ENCODE results near the gene RAB40B.

RAB40B gene

GRCh38 chr17:82629748-82630147, 68.8 kb downstream of the RAB40B start:
- Histone ChIP-seq H3K27me3 (ENCODE audit: control insufficient read depth in 1 of 2, insufficient read depth in 2 of 2, low read length in 2 of 2) (no peaks in the 10 kb centered on the region), H3K9ac (ENCODE audit: low read length in 2 of 2) (no peak overlapping the region), H3K27ac (ENCODE audit: low read length) (no peak overlapping the region), H3K9me3 (ENCODE audit: control insufficient read depth in 2 of 2, low read length in 2 of 2) (no peaks in the 10 kb centered on the region), H3K36me3 (ENCODE audit: control insufficient read depth in 2 of 2, insufficient read depth in 2 of 2, low read length in 2 of 2) (peaks cover 27 to 45% of the 10 kb centered on the region in 2 donors), H3K4me1 (ENCODE audit: control insufficient read depth, insufficient read depth, low read length) (no peaks in the 10 kb centered on the region), H3K4me3 (ENCODE audit: low read length in 2 of 2) (no peak overlapping the region)

GRCh38 chr17:82627405-82627804, 71.1 kb downstream of the RAB40B start:
- H3K27me3 ChIP-seq (ENCODE audit: control insufficient read depth in 1 of 2, insufficient read depth in 2 of 2, low read length in 2 of 2): no peaks in the 10 kb centered on the region
- no peak overlapping the region for H3K27ac ChIP-seq (ENCODE audit: low read length)
- no peak overlapping the region for H3K4me3 ChIP-seq (ENCODE audit: low read length in 2 of 2)
- peaks cover 28 to 45% of the 10 kb centered on the region in 2 donors for H3K36me3 ChIP-seq (ENCODE audit: control insufficient read depth in 2 of 2, insufficient read depth in 2 of 2, low read length in 2 of 2)
- H3K4me1 ChIP-seq (ENCODE audit: control insufficient read depth, insufficient read depth, low read length): no peaks in the 10 kb centered on the region
- H3K9ac ChIP-seq (ENCODE audit: low read length in 2 of 2): no peak overlapping the region
- H3K9me3 ChIP-seq (ENCODE audit: control insufficient read depth in 2 of 2, low read length in 2 of 2): no peaks in the 10 kb centered on the region

- Histone ChIP-seq H3K9me3 (ENCODE audit: control insufficient read depth in 2 of 2, low read length in 2 of 2) (no peaks in the 10 kb centered on the region), H3K4me3 (ENCODE audit: low read length in 2 of 2) (no peak overlapping the region), H3K36me3 (ENCODE audit: control insufficient read depth in 2 of 2, insufficient read depth in 2 of 2, low read length in 2 of 2) (peaks cover 46 to 49% of the 10 kb centered on the region in 2 donors), H3K9ac (ENCODE audit: low read length in 2 of 2) (no peak overlapping the region), H3K27ac (ENCODE audit: low read length) (no peak overlapping the region), H3K27me3 (ENCODE audit: control insufficient read depth in 1 of 2, insufficient read depth in 2 of 2, low read length in 2 of 2) (no peaks in the 10 kb centered on the region), H3K4me1 (ENCODE audit: control insufficient read depth, insufficient read depth, low read length) (no peaks in the 10 kb centered on the region)
These were observed 74.8 kb downstream of the RAB40B start for GRCh38 chr17:82623707-82624106.

GRCh38 chr17:82619641-82620040, 78.9 kb downstream of the RAB40B start:
- Histone ChIP-seq H3K27ac (ENCODE audit: low read length) (no peak overlapping the region), H3K27me3 (ENCODE audit: control insufficient read depth in 1 of 2, insufficient read depth in 2 of 2, low read length in 2 of 2) (no peaks in the 10 kb centered on the region), H3K9me3 (ENCODE audit: control insufficient read depth in 2 of 2, low read length in 2 of 2) (no peaks in the 10 kb centered on the region), H3K4me1 (ENCODE audit: control insufficient read depth, insufficient read depth, low read length) (no peaks in the 10 kb centered on the region), H3K9ac (ENCODE audit: low read length in 2 of 2) (no peak overlapping the region), H3K4me3 (ENCODE audit: low read length in 2 of 2) (no peak overlapping the region), H3K36me3 (ENCODE audit: control insufficient read depth in 2 of 2, insufficient read depth in 2 of 2, low read length in 2 of 2) (peaks cover 50 to 54% of the 10 kb centered on the region in 2 donors)

GRCh38 chr17:82619211-82619610, 79.3 kb downstream of the RAB40B start:
- H3K4me3 ChIP-seq (ENCODE audit: low read length in 2 of 2): no peak overlapping the region
- no peak overlapping the region for H3K9ac ChIP-seq (ENCODE audit: low read length in 2 of 2)
- H3K27ac ChIP-seq (ENCODE audit: low read length): no peak overlapping the region
- no peaks in the 10 kb centered on the region for H3K9me3 ChIP-seq (ENCODE audit: control insufficient read depth in 2 of 2, low read length in 2 of 2)
- peaks cover 50 to 54% of the 10 kb centered on the region in 2 donors for H3K36me3 ChIP-seq (ENCODE audit: control insufficient read depth in 2 of 2, insufficient read depth in 2 of 2, low read length in 2 of 2)
- H3K4me1 ChIP-seq (ENCODE audit: control insufficient read depth, insufficient read depth, low read length): no peaks in the 10 kb centered on the region
- H3K27me3 ChIP-seq (ENCODE audit: control insufficient read depth in 1 of 2, insufficient read depth in 2 of 2, low read length in 2 of 2): no peaks in the 10 kb centered on the region

GRCh38 chr17:82616021-82616711, 82.3 kb downstream of the RAB40B start:
- Histone ChIP-seq H3K9ac (ENCODE audit: low read length in 2 of 2) (no peak overlapping the region), H3K36me3 (ENCODE audit: control insufficient read depth in 2 of 2, insufficient read depth in 2 of 2, low read length in 2 of 2) (peaks cover 42 to 46% of the 10 kb centered on the region in 2 donors), H3K27ac (ENCODE audit: low read length) (no peak overlapping the region)

GRCh38 chr17:82615084-82616020, 83.1 kb downstream of the RAB40B start:
- Histone ChIP-seq H3K4me1 (ENCODE audit: control insufficient read depth, insufficient read depth, low read length) (no peaks in the 10 kb centered on the region), H3K9ac (ENCODE audit: low read length in 2 of 2) (no peak overlapping the region), H3K27ac (ENCODE audit: low read length) (no peak overlapping the region), H3K36me3 (ENCODE audit: control insufficient read depth in 2 of 2, insufficient read depth in 2 of 2, low read length in 2 of 2) (peaks cover 37 to 45% of the 10 kb centered on the region in 2 donors), H3K4me3 (ENCODE audit: low read length in 2 of 2) (no peak overlapping the region), H3K9me3 (ENCODE audit: control insufficient read depth in 2 of 2, low read length in 2 of 2) (no peaks in the 10 kb centered on the region), H3K27me3 (ENCODE audit: control insufficient read depth in 1 of 2, insufficient read depth in 2 of 2, low read length in 2 of 2) (no peaks in the 10 kb centered on the region)

More at GRCh38 chr17:82616021-82616711, 82.3 kb downstream of the RAB40B start:
- Histone ChIP-seq H3K9me3 (ENCODE audit: control insufficient read depth in 2 of 2, low read length in 2 of 2) (no peaks in the 10 kb centered on the region), H3K4me1 (ENCODE audit: control insufficient read depth, insufficient read depth, low read length) (no peaks in the 10 kb centered on the region), H3K4me3 (ENCODE audit: low read length in 2 of 2) (no peak overlapping the region), H3K27me3 (ENCODE audit: control insufficient read depth in 1 of 2, insufficient read depth in 2 of 2, low read length in 2 of 2) (no peaks in the 10 kb centered on the region)

- Histone ChIP-seq H3K4me3 (ENCODE audit: low read length in 2 of 2) (no peak overlapping the region), H3K27ac (ENCODE audit: low read length) (no peak overlapping the region), H3K4me1 (ENCODE audit: control insufficient read depth, insufficient read depth, low read length) (no peaks in the 10 kb centered on the region), H3K9ac (ENCODE audit: low read length in 2 of 2) (no peak overlapping the region), H3K9me3 (ENCODE audit: control insufficient read depth in 2 of 2, low read length in 2 of 2) (no peaks in the 10 kb centered on the region), H3K27me3 (ENCODE audit: control insufficient read depth in 1 of 2, insufficient read depth in 2 of 2, low read length in 2 of 2) (no peaks in the 10 kb centered on the region), H3K36me3 (ENCODE audit: control insufficient read depth in 2 of 2, insufficient read depth in 2 of 2, low read length in 2 of 2) (peaks cover 38 to 41% of the 10 kb centered on the region in 2 donors)
These were observed 84.3 kb downstream of the RAB40B start for GRCh38 chr17:82614095-82614631.

- Histone ChIP-seq H3K4me1 (ENCODE audit: control insufficient read depth, insufficient read depth, low read length) (no peaks in the 10 kb centered on the region), H3K27me3 (ENCODE audit: control insufficient read depth in 1 of 2, insufficient read depth in 2 of 2, low read length in 2 of 2) (no peaks in the 10 kb centered on the region), H3K36me3 (ENCODE audit: control insufficient read depth in 2 of 2, insufficient read depth in 2 of 2, low read length in 2 of 2) (peaks cover 31 to 39% of the 10 kb centered on the region in 2 donors), H3K9ac (ENCODE audit: low read length in 2 of 2) (no peak overlapping the region), H3K27ac (ENCODE audit: low read length) (no peak overlapping the region), H3K9me3 (ENCODE audit: control insufficient read depth in 2 of 2, low read length in 2 of 2) (no peaks in the 10 kb centered on the region), H3K4me3 (ENCODE audit: low read length in 2 of 2) (no peak overlapping the region)
These were observed 85.0 kb downstream of the RAB40B start for GRCh38 chr17:82613283-82614094.
